ENCODE data around the gene ELP2.

Gene ELP2

DNA sequence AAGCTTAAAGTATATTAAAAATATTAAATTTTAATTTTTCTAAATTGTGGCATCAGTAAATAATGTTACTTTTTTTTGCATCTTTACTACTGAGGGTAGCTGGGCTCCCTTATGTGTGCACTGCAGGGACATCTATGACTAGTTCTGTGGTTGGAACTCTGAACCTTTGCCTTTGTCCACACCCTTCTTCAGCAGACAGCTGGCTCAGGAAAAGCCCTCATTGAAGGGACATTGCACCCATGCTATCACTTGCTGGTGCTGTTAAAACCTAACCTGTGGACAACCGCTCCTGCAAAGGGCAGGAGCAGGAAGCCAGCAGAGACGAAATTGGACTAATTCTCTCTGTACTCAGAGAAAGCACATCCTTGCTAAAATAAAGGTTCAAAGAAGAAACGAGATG, 87.6 kb downstream of the ELP2 start:
- no peak for DNase-seq (ENCODE audit: low read depth in 2 of 2)

DNA sequence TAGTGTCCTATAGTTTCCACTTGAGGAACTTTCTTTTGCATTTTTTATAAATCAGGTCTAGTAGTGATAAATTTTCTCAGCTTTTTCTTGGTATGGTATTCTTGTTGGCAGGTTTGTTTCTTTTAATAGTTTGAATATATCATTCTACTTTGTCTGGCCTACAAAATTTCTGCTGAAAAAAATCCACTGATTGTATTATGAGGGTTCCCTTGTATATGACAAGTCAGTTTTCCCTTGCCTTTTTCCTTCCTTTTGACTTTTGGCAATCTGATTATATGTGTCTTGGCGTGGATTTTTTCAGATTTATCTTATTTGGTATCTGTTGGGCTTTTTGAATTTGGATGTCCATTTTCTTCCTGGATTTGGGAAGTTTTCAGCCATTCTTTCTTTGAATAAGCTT, 99.5 kb downstream of the ELP2 start:
- no peak for DNase-seq (ENCODE audit: low read depth in 2 of 2)
